GF-D8 (cell line): ENCODE results near the gene ACOT13.
"Not testable (repeated sequence)": the region's sequence is repeated elsewhere in the genome, so short reads cannot be mapped to it uniquely, and the experiment has no call there.

Experiments
- DNase-seq: peaks from one replicate; lab custom pipeline; 2025; lab: John Stamatoyannopoulos, UW

The ACOT13 gene

GRCh38 chr6:24730653-24731052, 63.8 kb downstream of the ACOT13 start:
- not testable (repeated sequence) for DNase-seq

DNA sequence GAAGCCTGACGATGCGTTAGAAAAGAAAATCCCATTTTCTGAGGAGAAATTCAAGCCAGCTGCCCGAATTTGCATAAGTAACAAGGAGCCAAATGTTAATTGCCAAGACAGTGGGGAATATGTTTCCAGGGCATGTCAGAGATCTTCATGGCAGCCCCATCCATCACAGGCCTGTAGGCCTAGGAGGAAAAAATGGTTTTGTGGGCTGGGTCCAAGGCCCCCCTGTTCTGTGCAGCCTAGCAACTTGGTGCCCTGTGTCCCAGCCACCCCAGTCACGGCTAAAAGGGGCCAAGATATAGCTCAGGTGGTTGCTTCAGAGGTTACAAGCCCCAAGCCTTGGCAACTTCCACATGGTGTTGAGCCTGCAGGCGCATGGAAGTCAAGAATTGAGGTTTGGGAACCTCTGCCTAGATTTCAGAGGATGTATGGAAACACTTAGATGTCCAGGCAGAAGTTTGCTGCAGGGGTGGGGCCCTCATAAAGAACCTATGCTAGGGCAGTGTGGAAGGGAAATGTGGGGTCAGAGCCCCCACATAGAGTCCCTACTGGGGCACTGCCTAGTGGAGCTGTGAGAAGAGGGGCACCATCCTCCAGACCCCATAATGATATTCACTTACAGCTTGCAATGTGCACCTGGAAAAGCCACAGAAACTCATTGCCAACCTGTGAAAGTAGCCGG, 64.7 kb downstream of the ACOT13 start:
- DNase-seq: not testable (repeated sequence)

- no peak for DNase-seq
Observed at GRCh38 chr6:24734166-24734565, 67.3 kb downstream of the ACOT13 start.

DNA sequence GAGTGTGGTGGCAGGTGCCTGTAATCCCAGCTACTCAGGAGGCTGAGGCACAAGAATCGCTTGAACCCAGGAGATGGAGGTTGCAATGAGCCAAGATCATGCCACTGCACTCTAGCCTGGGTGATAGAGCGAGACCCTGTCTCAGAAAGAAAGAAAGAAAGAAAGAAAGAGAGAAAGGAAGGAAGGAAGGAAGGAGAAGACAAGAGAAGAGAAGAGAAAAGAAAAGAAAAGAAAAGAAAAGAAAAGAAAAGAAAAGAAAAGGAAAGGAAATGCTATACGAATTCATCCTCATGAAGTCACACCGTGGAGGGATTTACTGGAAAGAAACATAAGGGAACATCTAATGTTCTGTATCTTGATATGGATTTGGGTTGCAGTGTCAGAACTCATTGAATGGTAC, 67.8 kb downstream of the ACOT13 start:
- DNase-seq: not testable (repeated sequence)

DNA sequence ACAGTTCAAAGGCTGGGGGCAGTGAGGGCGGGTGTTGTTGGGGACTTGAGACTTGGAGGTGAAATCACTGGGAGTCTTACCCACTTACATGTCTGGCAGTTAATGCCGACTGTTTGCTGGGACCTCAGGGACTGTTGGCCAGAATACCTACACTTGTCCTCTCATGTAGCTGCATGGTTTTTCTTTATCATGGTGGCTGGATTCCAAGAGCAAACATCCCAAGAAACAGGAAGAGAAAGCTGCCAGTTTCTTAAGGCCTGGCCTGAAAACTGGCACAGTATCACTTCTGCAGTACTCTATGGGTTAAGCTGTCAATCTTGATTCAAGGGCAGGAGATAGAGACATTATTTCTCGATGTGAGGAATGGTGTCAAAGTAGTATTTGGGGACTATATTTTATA, 71.9 kb downstream of the ACOT13 start:
- no peak for DNase-seq

DNA sequence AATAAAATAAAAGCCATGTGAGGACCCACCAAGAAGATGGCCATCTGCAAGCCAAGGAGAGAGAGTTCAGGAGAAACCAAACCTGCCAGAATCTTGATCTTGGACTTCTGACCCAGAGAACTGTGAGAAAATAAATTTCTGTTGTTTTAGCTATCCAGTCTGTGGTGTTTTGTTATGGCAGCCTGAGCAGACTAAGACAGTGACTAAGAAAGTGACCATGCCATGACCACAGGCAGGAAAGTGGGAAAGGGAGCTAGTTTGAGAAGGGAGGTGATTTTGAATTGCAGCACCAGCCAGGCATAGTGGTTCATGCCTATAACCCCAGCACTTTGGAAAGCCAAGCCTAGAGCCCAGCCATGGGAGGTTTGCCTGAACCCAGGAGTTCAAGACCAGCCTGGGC, 74.0 kb downstream of the ACOT13 start:
- DNase-seq: no peak

GRCh38 chr6:24742216-24742738, 75.4 kb downstream of the ACOT13 start:
- no peak for DNase-seq

GRCh38 chr6:24743265-24743943, 76.5 kb downstream of the ACOT13 start:
- no peak for DNase-seq

- no peak for DNase-seq
Observed at GRCh38 chr6:24743944-24744335, 77.1 kb downstream of the ACOT13 start.

- DNase-seq: no peak
Observed at GRCh38 chr6:24744911-24745310, 78.0 kb downstream of the ACOT13 start.

GRCh38 chr6:24749297-24749696, 82.4 kb downstream of the ACOT13 start:
- DNase-seq: no peak

DNA sequence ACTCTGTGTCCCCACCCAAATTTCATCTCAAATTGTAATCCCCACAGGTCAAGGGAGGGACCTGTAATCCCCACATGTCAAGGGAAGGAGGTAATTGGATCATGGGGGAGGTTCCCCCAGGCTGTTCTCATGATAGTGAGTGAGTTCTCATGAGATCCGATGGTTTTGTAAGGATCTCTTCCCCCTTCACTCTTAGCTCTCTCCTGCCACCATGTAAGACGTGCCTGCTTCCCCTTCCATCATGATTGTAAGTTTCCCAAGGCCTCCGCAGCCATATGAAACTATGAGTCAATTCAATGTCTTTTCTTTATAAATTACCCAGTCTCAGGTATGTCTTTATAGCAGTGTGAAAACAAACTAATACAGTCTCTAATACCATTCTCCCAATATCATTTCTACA, 84.0 kb downstream of the ACOT13 start:
- DNase-seq: not testable (repeated sequence)

GRCh38 chr6:24752503-24752902, 85.6 kb downstream of the ACOT13 start:
- no peak for DNase-seq

DNA sequence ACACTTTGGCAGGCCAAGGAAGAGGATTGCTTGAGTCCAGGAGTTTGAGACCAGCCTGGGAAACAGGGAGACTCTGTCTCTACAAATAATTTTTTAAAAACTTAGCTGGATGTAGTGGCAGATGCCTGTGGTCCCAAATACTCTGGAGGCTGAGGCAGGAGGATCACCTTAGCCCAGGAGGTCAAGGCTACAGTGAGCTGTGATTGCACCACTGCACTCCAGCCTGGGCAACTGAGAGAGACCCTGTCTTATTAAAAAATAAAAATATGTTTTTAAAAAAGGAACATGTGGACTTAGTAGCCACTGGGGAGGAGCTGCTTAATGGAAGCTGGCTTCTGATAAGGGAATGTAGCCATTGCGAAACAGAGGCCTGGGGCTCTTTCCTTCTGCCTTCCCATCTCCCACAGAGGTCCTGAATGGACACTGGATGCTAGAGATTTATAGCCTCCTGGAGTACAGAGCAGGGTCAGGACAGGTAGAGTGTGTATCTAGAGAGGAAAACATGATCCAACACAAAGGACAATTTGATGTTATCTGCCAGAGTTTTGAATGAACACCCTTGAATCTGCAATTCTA, 86.1 kb downstream of the ACOT13 start:
- DNase-seq: no peak

GRCh38 chr6:24753545-24753944, 86.7 kb downstream of the ACOT13 start:
- no peak for DNase-seq

DNA sequence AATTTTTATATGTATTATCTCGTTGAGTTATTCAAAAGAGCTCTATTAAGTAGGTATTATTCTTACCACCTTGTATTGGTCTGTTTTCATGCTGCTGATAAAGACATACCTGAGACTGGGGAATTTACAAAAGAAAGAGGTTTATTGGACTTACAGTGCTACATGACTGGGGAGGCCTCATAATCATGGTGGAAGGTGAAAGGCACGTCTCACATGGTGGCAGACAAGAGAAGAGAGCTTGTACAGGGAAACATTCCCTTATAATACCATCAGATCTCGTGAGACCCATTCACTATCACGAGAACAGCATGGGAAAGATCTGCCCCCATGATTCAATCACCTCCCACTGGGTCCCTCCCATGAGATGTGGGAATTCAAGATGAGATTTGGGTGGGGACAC, 87.5 kb downstream of the ACOT13 start:
- not testable (repeated sequence) for DNase-seq
